GM19240 (cell line): ENCODE measurements around the gene PYGO2.

Source experiments
- DNase-seq: peaks from one replicate; pipeline ENCODE4 v3.0.0; 2011; ENCODE audit warnings: low spot score; ENCODE audit not compliant: insufficient read length

Gene PYGO2

GRCh38 chr1:154944401-154945159 lies 17.0 kb downstream of the PYGO2 start:
- DNase-seq, result no peak

- DNase-seq, result peak; percentile 53
These were observed 17.8 kb downstream of the PYGO2 start for GRCh38 chr1:154943649-154944400.

DNA sequence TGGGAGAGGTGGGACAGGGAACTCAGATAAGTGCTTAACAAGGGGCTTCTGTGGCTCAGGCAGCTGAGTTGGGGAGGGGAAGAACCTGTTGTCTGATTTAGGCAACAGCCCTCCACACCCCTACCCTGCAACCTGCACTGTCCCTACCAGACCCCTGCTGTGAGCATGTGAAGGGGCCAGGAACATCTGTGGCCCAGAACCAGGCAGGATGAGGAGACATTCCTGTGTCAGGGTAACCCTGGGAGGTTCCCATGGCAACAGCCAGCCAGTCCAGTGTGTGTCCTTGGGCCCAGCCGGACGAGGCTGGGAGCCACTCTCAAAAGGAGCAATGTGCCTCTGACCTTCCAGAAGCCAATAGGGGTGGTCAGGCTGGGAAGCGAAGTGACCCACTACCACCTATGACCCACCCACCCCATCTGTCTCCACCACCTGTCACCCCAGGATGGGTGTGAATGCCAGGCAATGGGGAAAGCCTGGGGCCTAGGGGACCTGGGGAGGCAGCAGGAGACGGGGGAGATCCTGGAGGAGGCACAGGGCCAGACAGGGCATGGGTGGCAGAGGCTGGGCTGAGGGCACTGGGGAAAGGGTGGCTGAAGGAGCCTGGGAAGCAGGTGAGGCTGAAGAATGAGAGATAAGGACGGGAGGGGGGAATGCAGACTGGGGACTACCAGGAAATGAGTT lies 20.1 kb downstream of the PYGO2 start:
- no peak for DNase-seq

DNA sequence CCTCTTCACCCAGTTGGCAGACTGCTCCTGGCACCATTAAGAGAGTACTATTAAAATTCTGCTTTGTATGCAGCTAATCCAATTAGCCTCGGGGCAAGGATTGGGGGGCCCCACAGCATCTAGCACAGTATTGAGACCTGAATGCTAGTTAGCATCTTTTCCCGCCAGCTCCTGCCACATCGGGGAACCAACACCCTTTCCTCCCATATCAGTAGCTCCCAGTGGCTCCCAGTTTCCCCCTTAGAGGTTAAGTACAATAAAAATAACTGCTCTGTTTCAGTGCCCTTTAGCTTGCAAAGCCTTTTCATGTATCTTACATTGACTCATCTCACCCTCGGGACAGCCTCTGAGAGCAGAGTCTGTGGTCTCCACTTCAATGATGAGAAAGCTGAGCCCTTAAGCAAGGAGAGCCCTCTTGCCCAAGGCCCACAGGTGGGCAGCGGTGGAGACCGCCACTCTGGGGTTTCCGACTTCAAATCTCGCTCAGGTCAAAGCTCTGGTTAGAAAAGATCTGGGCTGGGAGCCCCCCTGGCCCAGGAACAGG lies 20.9 kb downstream of the PYGO2 start:
- no peak for DNase-seq

DNA sequence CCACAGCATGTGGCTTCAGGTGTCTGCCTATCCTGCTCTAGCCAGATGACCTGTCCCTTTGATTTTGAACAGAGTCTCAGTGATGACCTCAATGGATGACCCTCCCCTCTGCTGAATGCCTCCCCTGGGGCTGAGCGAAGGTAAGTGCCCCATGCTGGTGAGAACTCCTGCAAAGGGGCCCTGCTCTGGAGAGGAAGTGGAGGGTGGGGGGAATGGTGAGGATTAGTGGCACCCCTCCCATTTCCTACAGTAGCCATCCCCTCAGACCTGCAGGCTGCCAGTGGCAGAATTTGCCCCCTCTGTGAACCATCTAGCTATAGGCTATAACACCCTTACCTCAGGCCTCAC lies 21.4 kb downstream of the PYGO2 start:
- DNase-seq, result no peak

- no peak for DNase-seq
These were observed 22.8 kb downstream of the PYGO2 start for GRCh38 chr1:154938604-154939399.

DNA sequence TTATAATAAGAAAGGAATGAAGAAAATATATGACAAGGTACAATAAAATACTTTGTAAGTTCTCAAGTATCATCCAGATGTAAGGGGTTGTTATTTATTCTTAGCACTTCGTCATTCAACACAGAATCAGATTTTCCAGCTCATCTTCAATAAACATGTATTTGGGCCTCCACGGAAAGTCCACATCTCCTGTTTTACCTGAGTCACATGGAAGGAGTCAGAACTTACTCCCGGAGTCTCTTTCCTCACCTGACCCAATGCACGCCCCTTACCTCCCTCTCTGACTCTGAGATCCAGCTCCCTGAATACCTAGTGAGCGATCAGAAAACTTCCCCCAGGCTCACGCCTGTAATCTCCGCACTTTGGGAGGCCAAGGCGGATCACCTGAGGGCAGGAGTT lies 23.6 kb downstream of the PYGO2 start:
- DNase-seq, result no peak

- DNase-seq, result peak; percentile 61
These were observed 24.2 kb downstream of the PYGO2 start for GRCh38 chr1:154937085-154937987.

DNA sequence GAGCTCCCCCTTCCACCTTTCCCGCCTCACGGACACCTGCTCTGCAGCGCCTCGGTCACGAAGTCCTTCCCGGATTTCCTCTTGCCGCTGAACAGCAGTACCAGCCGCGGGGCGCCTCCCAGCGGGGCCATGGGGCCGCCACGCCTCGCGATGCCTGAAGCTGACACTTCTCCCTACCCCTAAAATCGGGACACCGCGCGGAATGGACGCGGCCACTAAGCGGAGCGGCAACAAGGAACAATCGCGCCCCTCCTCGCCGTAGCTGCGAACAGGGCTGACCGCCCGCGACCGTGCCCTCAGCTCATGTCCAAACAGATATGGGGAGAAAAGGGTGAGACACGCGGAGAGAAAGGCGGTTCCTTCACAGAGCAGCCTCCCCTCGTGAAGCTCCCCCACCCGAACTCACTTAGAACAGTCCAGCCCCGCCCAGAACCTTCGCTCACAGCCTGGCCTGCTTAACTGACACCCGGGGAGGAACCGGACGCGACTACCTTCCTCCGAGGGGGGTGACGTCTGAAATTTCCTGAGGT lies 25.0 kb downstream of the PYGO2 start, which contains the start of gene PMVK:
Gene PMVK (minus strand): TSS at position 165 of the 530 bp plus-strand sequence. CDS start 34 bp downstream, at position 131.
- peak; percentile 77 for DNase-seq

- DNase-seq, result no peak
These were observed 25.6 kb downstream of the PYGO2 start for GRCh38 chr1:154935749-154936554.

DNA sequence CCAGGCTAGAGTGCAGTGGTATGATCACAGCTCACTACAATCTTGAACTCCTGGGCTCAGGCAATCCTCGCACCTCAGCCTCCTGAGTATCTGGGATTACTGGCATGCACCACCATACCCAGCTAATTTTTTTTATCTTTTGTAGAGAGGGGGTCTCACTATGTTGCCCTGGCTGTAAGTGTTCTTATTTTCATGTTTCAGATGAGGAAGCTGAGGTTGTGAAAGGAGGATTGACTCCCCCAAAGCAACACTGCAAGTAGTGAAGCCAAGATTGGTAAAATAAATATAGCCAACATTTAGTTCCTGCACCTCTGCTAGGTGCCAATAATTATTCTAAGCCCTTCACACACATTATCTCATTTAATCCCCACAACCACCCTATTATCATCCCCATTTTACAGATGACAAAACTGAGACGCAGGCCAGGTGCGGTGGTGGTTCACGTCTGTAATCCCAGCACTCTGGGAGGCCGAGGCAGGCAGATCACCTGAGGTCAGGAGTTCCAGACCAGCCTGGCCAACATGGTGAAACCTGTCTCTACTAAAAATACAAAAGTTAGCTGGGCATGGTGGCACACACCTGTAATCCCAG lies 27.1 kb downstream of the PYGO2 start:
- no peak for DNase-seq

DNA sequence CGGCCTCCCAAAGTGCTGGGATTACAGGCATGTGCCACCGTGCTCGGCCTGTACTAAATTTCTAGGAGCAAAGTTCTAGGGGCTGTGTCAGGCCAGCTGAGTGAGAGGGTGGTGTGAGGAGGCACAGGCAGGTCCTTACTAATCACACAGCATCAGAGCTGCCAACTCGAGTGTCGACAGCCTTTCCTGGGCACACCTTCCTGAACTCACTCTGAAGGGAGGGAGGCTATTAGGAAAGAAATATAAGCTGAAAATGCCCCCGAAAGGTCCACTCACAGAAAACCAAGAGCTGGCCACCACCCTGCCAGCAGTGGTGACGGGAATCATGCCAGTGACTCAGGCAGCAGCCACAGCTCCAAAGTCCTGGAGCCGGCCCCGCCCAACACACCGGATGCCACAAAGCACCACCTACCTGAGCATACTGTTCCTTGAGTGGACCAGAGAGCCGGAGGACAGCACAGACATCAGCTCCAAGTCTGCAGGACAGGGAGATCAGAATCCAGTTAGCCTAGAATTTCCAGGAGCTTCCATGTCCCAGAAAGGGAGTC lies 29.6 kb downstream of the PYGO2 start:
- DNase-seq, result no peak

DNA sequence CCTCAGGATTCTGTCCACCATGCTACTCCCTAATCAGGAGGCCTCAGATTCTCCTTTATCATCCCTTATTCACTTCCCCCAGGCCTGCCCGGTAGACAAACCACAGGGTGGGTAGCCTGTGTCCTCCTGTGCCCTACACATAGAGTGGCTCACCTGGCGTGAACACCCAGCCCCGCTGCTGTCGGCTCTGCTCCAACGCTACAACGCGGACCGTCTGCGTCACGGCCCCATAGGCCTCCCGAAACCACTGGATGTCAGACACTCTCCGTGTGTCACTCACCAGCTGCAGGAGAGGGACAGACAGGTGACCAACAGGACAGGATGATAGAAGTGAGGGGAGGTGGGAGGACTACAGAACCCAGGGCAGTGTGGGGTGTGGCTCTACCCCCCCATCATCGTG lies 35.4 kb downstream of the PYGO2 start:
- no peak for DNase-seq

DNA sequence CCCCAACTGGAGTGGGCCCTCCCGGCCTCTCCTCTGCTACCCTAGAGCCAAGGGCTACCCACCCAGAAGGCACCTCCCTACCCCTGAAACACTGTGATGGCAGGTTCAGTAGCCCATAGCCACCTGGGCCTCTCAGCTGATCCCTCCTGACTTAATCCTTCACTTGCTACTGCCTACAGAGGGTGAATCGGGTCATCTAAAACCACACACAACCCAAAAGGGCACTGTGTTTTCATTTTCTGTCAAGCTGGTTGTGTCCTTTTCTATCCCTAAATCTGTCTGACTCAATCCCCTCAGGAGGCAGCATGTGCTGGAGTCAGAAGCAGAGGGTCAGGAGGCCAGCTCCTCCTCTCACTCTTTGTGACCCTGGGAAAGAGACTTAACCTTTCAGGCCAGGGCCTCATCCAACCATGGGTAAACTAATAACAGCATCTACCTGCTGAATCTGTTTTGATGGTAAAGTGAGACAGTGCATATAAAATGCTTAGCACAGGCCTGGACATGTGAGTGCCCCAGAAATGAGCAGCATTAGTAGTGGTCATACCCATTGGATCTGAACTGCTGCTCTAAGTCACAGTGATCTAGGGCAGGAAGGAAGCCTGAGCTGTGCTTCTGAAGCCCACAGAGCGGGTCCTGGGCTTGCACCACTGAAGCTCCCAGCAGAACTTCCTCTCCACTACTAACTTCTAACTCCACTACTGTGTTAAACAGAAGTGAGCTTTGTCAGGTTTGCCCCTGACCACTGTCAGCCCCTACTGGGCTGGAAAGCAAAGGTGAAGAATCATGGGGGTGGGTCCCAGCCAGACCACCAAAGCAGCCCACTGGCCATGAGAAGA lies 36.0 kb downstream of the PYGO2 start:
- DNase-seq, result no peak

- no peak for DNase-seq
These were observed 37.9 kb downstream of the PYGO2 start for GRCh38 chr1:154923695-154924094.

- no peak for DNase-seq
These were observed 48.3 kb downstream of the PYGO2 start for GRCh38 chr1:154913273-154913672.

DNA sequence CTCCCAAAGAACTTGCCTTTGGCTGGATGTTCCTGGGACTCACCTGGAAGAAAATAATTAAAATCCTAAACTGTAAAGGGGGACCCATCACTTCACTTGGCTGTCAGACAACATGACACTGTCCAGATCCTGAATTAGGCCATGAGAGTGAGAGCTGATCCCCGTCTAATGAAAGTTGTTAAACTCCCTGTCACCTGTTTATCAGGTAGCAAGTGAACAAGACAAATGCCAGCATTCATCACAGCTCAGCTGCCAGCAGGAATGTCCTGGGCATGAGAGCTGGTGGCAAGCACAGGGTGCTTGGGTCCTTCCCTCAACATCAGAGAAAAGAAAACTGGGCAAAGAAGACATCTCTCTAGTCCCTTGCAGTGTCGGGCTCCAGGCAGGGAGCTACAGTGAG lies 48.8 kb downstream of the PYGO2 start:
- DNase-seq, result no peak
